G401 (cell line): ENCODE data around the gene MAPK12. TPM values are rescaled to one million over a fixed set of nuclear protein-coding genes. Genes with fewer than 3 reads are reported as not detected.

Source experiments
- DNase-seq: peaks from one replicate; pipeline ENCODE4 v3.0.0-alpha.2; 2015; ENCODE audit warnings: low spot score
- in situ Hi-C: cut with HindIII; loops from 2 replicates; pipeline ENCODE4 v1.10.0; 2016; ENCODE audit warnings: low sequenced_read_pairs, mixed read lengths
- total RNA-seq: library from RNA; depleted of rRNA; stranded (reverse); fragments of >200 nt; shearing (Covaris generic); gene quantifications from 2 replicates; pipeline ENCODE4 v1.2.3, GENCODE V29; 2014

MAPK12 gene
- total RNA-seq, 1 experiment from 2014 or later: 158 TPM

GRCh38 chr22:50247748-50248147 is 13.7 kb downstream of the MAPK12 start:
- DNase-seq: peak; percentile 36
- in situ Hi-C loops: no loop called here

GRCh38 chr22:50246242-50247175 is 15.0 kb downstream of the MAPK12 start:
- in situ Hi-C loops: no loop called here
- DNase-seq: no peak

DNA sequence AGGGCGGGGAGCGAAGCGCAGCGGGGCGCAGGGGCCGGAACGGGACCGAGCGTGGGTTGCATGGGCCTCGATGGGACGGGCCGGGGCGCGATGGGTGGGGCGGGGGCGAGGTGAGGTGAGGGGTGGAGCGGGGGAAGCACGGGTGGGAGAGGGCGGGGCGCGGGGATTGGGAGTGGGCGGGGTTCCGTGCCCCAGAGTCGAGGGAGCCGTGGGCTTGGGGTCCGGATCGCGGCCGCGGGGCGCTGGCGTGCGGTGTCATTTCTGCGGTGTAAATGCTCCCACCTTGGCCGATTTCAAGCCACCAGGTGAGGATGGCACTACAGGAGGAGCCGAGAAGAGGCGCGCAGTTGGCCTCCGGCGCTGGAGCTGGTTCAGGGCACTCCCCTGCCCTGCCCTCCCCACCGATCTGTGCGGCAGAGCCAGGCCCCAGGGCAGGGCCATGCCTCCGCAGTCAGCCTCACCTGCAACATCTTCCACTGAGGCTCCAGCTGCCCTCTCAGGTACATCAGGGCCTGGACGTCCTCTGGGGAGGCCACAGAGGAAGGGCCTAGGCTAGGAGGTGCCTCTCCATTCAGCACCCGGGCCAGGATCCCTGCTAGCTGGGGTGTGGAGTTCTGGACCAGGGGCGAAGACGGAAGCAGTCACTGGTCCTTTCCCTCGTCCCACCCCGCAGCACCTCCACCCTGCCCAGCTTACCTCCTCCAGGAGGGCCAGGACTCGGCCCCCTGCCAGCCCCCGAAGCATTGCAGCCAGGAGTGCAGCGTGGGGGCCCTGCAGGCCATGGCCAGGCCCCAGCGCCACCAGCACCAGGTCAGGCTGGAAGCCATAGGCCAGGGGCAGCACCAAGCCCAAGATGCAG is 16.0 kb downstream of the MAPK12 start:
- in situ Hi-C loops: no loop called here
- DNase-seq: no peak

DNA sequence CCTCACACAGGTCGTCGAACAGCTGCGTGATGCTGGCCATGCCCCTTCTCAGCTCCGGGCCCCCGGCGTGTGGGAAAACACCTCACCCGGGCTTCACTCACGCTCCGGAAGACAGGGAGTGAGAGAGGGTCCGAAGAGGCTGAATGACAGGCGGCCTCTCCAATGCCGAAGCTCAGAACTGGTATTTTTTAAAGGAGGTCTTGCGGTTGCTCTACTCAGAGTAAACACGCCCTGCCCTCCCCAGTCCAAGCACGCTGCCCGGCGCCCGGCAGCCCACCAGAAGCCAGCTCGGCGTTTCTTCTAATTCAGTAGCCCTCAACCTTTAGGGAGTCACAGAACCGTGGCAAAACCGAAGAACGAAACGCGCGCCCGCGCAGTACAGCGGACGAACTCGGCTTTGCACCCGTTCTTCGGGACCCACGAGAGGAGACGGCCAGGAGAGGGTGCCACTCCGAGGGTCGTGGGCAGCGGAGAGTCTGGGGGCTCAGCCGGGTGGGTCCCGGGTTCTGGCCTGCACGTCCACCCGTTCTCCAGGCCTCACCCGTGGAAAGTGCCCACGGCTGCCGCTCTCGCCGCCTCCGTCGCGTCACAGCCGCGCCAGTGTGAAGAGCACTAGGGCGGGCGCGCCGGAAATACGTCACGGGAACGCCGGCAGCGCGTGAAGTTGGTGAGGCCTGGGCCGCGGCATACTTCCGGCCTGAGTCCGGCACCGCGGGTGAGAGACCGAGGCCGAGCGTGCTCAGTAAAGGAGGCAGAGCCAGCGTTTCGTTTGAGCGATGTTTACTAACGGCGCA is 16.9 kb downstream of the MAPK12 start, which contains the start of gene TUBGCP6:
TSS of gene TUBGCP6 (minus strand) at position 604 of the 794 bp plus-strand sequence. CDS start at position 40, 564 bp downstream.
- DNase-seq: peak; percentile 93
- in situ Hi-C loops: no loop called here

GRCh38 chr22:50243685-50244419 is 17.6 kb downstream of the MAPK12 start:
- in situ Hi-C loops: no loop called here

GRCh38 chr22:50242406-50242949 is 19.0 kb downstream of the MAPK12 start:
- peak; percentile 21 for DNase-seq
- in situ Hi-C loops: no loop called here

More at GRCh38 chr22:50243685-50244419, 17.6 kb downstream of the MAPK12 start:
- DNase-seq: no peak

- in situ Hi-C loops: no loop called here
- no peak for DNase-seq
These were observed 22.7 kb downstream of the MAPK12 start for GRCh38 chr22:50238755-50239154.

GRCh38 chr22:50236731-50237409 is 24.6 kb downstream of the MAPK12 start:
- DNase-seq: peak; percentile 75
- in situ Hi-C loops: no loop called here

- DNase-seq: no peak
- in situ Hi-C loops: no loop called here
These were observed 28.3 kb downstream of the MAPK12 start for GRCh38 chr22:50233223-50233622.

GRCh38 chr22:50232481-50233151 is 28.9 kb downstream of the MAPK12 start:
- peak; percentile 26 for DNase-seq
- in situ Hi-C loops: no loop called here

DNA sequence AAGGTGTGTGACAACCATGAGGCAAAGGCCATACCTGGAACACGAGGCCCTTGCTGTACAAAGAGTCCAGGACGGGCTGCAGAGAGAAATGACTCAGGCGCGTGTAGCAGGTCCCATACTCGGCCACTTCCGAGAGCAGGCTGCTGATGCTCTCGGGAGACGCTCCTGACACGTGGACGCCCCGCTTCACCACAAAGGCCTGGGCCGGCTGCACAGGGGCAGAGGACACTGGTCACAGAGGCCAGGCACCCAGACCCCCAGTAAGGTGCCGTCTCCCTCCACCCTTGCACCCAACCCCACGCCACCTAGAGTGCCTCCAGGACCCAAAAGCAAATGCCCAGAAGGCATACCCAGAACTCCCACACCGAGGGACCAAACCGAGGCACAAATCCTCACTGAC is 32.1 kb downstream of the MAPK12 start:
- in situ Hi-C loops: no loop called here
- DNase-seq: no peak

- in situ Hi-C loops: no loop called here
- no peak for DNase-seq
These were observed 33.1 kb downstream of the MAPK12 start for GRCh38 chr22:50228366-50228765.

GRCh38 chr22:50227579-50228215 is 33.8 kb downstream of the MAPK12 start:
- no peak for DNase-seq
- in situ Hi-C loops: no loop called here

- DNase-seq: no peak
- in situ Hi-C loops: no loop called here
These were observed 34.7 kb downstream of the MAPK12 start for GRCh38 chr22:50226875-50227165.

- no peak for DNase-seq
- in situ Hi-C loops: no loop called here
These were observed 35.2 kb downstream of the MAPK12 start for GRCh38 chr22:50226063-50226874.
